Gastrocnemius medialis (tissue), 4 donors: ENCODE measurements around the gene COMMD8.

Experiments used
- CTCF ChIP-seq, 5 experiments: fragments of 450-650 bp in 3 of 5; fragments of 200-600 bp in 2 of 5; sonication (generic) in 2 of 5; IDR thresholded peaks in 4 of 5; conservative IDR thresholded peaks in 1 of 5; 1 replicate in 4 of 5; 2 replicates in 1 of 5; pipeline ENCODE4 v1.5.1; 2016 to 2019; ENCODE audit warnings: antibody characterized with exemption in 5 of 5, mild to moderate bottlenecking in 3 of 5, moderate library complexity in 3 of 5
- POLR2A ChIP-seq, 2 donors: fragments of 450-650 bp; IDR thresholded peaks; one replicate each; pipeline ENCODE4 v1.6.1; 2017; ENCODE audit warnings: antibody characterized with exemption in 2 of 2, mild to moderate bottlenecking in 2 of 2, moderate library complexity in 2 of 2

GRCh38 chr4:47451657-47452056, 11.8 kb downstream of the COMMD8 start:
- TF ChIP-seq CTCF (IDR thresholded peaks at IDR 0.05 in 4 of 5, conservative IDR thresholded peaks at IDR 0.05 in 1 of 5) (no peak), POLR2A (IDR thresholded peaks at IDR 0.05) (no peak)
